Breast epithelium (tissue), 4 donors: ENCODE measurements around the gene KCTD16. TPM values are rescaled to one million over a fixed set of nuclear protein-coding genes. Genes with fewer than 3 reads are reported as not detected.

ENCODE experiments used
- DNase-seq, 2 donors: peaks; one replicate each; pipeline ENCODE4 v3.0.0-alpha.2; 2019; ENCODE audit warnings: low spot score in 2 of 2
- H3K27ac ChIP-seq, 2 donors: fragments of 200-600 bp; sonication (generic) in 1 of 2; one replicate each; pipeline ENCODE4 v1.5.1; 2016 to 2019; ENCODE audit warnings: mild to moderate bottlenecking in 1 of 2
- H3K27me3 ChIP-seq, 2 donors: fragments of 200-600 bp; sonication (generic) in 1 of 2; one replicate each; pipeline versions ENCODE4 v1.5.1 to v1.6.0; 2017 to 2019; ENCODE audit warnings: control low read depth in 1 of 2, mild to moderate bottlenecking in 1 of 2
- H3K36me3 ChIP-seq: fragments of 200-600 bp; one replicate; pipeline ENCODE4 v1.5.1; 2019
- H3K4me1 ChIP-seq, 2 donors: fragments of 200-600 bp; sonication (generic); one replicate each; pipeline ENCODE4 v1.5.1; 2016 to 2019; ENCODE audit warnings: control low read depth in 1 of 2
- H3K4me3 ChIP-seq, 3 donors: fragments of 200-600 bp; sonication (generic); 1 replicate in 2 of 3; 2 replicates in 1 of 3; pipeline ENCODE4 v1.5.1; 2016 to 2019; ENCODE audit warnings: mild to moderate bottlenecking in 3 of 3, moderate library complexity in 2 of 3
- H3K9me3 ChIP-seq, 2 donors: fragments of 200-600 bp; sonication (generic) in 1 of 2; one replicate each; pipeline ENCODE4 v1.5.1; 2016 to 2019; ENCODE audit warnings: control low read depth in 1 of 2
- CTCF ChIP-seq, 3 donors: fragments of 450-650 bp; IDR thresholded peaks; one replicate each; pipeline ENCODE4 v1.5.1; 2016 to 2017; ENCODE audit warnings: antibody characterized with exemption in 3 of 3, mild to moderate bottlenecking in 3 of 3, moderate library complexity in 3 of 3
- POLR2A ChIP-seq: fragments of 450-650 bp; IDR thresholded peaks from one replicate; pipeline ENCODE4 v1.6.1; 2016; ENCODE audit warnings: antibody characterized with exemption, mild to moderate bottlenecking, moderate library complexity
- POLR2AphosphoS5 ChIP-seq, 3 donors: sonication (generic); formaldehyde crosslinking; IDR thresholded peaks; one replicate each; pipeline ENCODE4 v1.6.1; 2017; ENCODE audit warnings: antibody characterized with exemption in 3 of 3
- intact Hi-C: fragments of 100-400 bp; cut with DNase I; formaldehyde crosslinking; loops from one replicate; pipeline ENCODE4 v1.15.1; 2023; ENCODE audit warnings: low total_unique reads
- total RNA-seq, 3 donors: library from RNA; depleted of rRNA; stranded (reverse); fragments of >200 nt; gene quantifications; one replicate each; pipeline ENCODE4 v1.1.0, GENCODE V29; 2016

Gene KCTD16
- total RNA-seq, 3 donors from 2014 or later = under 0.01 to 0.33 (median 0.32) TPM

GRCh38 chr5:144191531-144191930 lies 20.9 kb downstream of the KCTD16 start:
- Histone ChIP-seq H3K4me3 (no peak overlapping the region), H3K36me3 (no peaks in the 10 kb centered on the region), H3K27ac (no peak overlapping the region), H3K4me1 (no peaks in the 10 kb centered on the region), H3K27me3 (peaks cover 0 to 3% of the 10 kb centered on the region in 2 donors), H3K9me3 (no peaks in the 10 kb centered on the region)
- DNase-seq = no peak
- no peak for TF ChIP-seq CTCF (IDR thresholded peaks at IDR 0.05)
- no peak for TF ChIP-seq POLR2A
- no peak for TF ChIP-seq POLR2AphosphoS5 (IDR thresholded peaks at IDR 0.05)
- intact Hi-C loops = no loop called here

- Histone ChIP-seq H3K9me3 (no peaks in the 10 kb centered on the region), H3K27me3 (peaks cover 0 to 3% of the 10 kb centered on the region in 2 donors), H3K4me3 (no peak overlapping the region), H3K4me1 (no peaks in the 10 kb centered on the region), H3K36me3 (no peaks in the 10 kb centered on the region), H3K27ac (no peak overlapping the region)
- TF ChIP-seq POLR2A (no peak), CTCF (IDR thresholded peaks at IDR 0.05) (no peak), POLR2AphosphoS5 (IDR thresholded peaks at IDR 0.05) (no peak)
- intact Hi-C loops = no loop called here
- no peak for DNase-seq
Observed at GRCh38 chr5:144191998-144192397, 21.3 kb downstream of the KCTD16 start.

GRCh38 chr5:144192661-144193060 lies 22.0 kb downstream of the KCTD16 start:
- Histone ChIP-seq H3K27me3 (peaks cover 0 to 3% of the 10 kb centered on the region in 2 donors), H3K4me3 (no peak overlapping the region), H3K9me3 (no peaks in the 10 kb centered on the region), H3K36me3 (no peaks in the 10 kb centered on the region), H3K4me1 (no peaks in the 10 kb centered on the region), H3K27ac (no peak overlapping the region)
- TF ChIP-seq POLR2AphosphoS5 (IDR thresholded peaks at IDR 0.05) (no peak), POLR2A (no peak), CTCF (IDR thresholded peaks at IDR 0.05) (no peak)
- DNase-seq = no peak
- intact Hi-C loops = no loop called here

GRCh38 chr5:144194144-144194543 lies 23.5 kb downstream of the KCTD16 start:
- Histone ChIP-seq H3K9me3 (no peaks in the 10 kb centered on the region), H3K27me3 (peaks cover 0 to 3% of the 10 kb centered on the region in 2 donors), H3K27ac (no peak overlapping the region), H3K4me3 (no peak overlapping the region), H3K36me3 (no peaks in the 10 kb centered on the region), H3K4me1 (no peaks in the 10 kb centered on the region)
- no peak for DNase-seq
- TF ChIP-seq CTCF (IDR thresholded peaks at IDR 0.05) = no peak
- intact Hi-C loops = no loop called here

GRCh38 chr5:144195448-144195847 lies 24.8 kb downstream of the KCTD16 start:
- Histone ChIP-seq H3K27me3 (peaks cover 0 to 3% of the 10 kb centered on the region in 2 donors), H3K36me3 (no peaks in the 10 kb centered on the region), H3K4me3 (no peak overlapping the region), H3K4me1 (no peaks in the 10 kb centered on the region), H3K27ac (no peak overlapping the region), H3K9me3 (no peaks in the 10 kb centered on the region)
- intact Hi-C loops = no loop called here
- DNase-seq = no peak
- TF ChIP-seq CTCF (IDR thresholded peaks at IDR 0.05) (no peak), POLR2A (no peak), POLR2AphosphoS5 (IDR thresholded peaks at IDR 0.05) (no peak)
